ENCODE measurements around the gene ITGB6. TPM values are rescaled to one million over a fixed set of nuclear protein-coding genes. Genes with fewer than 3 reads are reported as not detected.
"Not testable (repeated sequence)": the region's sequence is repeated elsewhere in the genome, so short reads cannot be mapped to it uniquely, and the experiment has no call there.

The ITGB6 gene
- total and polyA plus RNA-seq, 5 experiments from 2014 or later = not detected

DNA sequence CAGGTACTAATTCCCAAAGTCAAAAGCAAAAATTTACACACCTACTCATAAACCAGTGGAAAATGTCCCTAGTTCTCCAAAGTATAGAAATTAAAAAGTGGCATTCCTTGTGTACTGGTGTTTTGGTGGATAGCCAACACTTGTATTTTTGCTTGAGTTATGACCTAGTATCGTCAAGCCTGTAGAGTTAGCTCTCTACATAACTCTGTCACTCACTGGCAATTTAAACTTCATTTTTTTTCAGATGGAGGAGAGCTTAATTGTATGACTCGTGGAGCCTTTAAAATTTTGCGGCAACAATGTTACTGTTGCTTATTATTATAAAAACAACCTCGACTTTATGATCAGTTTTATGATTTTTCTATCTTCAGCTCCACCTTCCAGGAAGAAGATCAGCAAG, 58.7 kb downstream of the ITGB6 start:
- Mint-ChIP-seq H3K9me3 (no peaks in the 10 kb centered on the region), H3K27ac (no peak overlapping the region), H3K4me1 (no peaks in the 10 kb centered on the region), H3K27me3 (peaks cover 0 to 8% (median 6%) of the 10 kb centered on the region in 5 donors), H3K4me3 (no peak overlapping the region), H3K36me3 (no peaks in the 10 kb centered on the region)
- ATAC-seq = no peak
- POLR2A ChIA-PET = no interaction called here
- DNase-seq = no peak

DNA sequence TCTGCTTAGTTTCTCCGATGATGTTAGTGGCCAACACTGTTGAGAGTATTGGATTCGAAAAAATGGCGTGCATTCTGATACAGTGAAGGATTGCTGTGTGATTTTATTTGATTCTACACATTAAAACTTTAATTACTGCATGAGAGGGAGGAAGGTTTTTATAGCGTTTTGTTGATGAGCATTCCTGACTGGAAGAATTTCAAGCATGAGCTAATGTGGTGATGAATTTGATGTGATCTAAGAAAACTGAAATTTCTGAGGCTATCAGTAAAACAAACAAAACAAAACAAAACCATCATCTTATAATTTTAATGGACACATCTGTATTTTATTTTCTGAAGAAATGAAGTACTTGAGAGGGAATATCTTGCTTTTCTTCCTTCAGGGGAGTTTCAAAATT, 59.6 kb downstream of the ITGB6 start:
- Mint-ChIP-seq H3K4me1 (no peaks in the 10 kb centered on the region), H3K27ac (no peak overlapping the region), H3K36me3 (no peaks in the 10 kb centered on the region), H3K9me3 (peaks cover 0 to 2% (median 0%) of the 10 kb centered on the region in 9 donors), H3K27me3 (peaks cover 0 to 5% (median 3%) of the 10 kb centered on the region in 5 donors), H3K4me3 (no peak overlapping the region)
- no peak for DNase-seq
- POLR2A ChIA-PET = interaction anchor here (0.7 kb wide), 1 partner anchor 46 kb away, joined by 3 read pairs; no protein-coding TSS in a partner anchor
- ATAC-seq = no peak

DNA sequence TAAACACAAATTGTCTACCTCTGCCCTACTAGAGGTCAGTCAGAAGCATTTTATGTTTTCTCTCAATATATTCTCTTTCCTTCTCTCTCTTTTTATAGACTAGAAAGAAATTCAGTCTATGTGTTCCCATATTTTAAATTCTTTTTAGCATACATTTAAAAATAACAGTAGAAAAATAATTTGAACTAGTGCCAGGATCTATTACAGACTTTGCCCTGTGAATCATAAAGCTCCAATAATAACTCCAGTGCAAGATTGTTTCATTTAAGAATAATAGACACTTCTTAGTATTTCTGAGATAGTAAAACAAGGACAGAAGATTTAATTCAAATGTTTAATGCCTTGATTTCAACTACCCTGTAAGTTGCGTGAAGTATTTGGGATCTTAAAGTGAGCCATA, 60.1 kb downstream of the ITGB6 start:
- Mint-ChIP-seq H3K4me1 (no peaks in the 10 kb centered on the region), H3K27me3 (peaks cover 0 to 5% (median 3%) of the 10 kb centered on the region in 5 donors), H3K27ac (no peak overlapping the region), H3K4me3 (no peak overlapping the region), H3K9me3 (peaks cover 0 to 2% (median 0%) of the 10 kb centered on the region in 9 donors), H3K36me3 (no peaks in the 10 kb centered on the region)
- no peak for ATAC-seq
- DNase-seq = no peak
- POLR2A ChIA-PET = no interaction called here

DNA sequence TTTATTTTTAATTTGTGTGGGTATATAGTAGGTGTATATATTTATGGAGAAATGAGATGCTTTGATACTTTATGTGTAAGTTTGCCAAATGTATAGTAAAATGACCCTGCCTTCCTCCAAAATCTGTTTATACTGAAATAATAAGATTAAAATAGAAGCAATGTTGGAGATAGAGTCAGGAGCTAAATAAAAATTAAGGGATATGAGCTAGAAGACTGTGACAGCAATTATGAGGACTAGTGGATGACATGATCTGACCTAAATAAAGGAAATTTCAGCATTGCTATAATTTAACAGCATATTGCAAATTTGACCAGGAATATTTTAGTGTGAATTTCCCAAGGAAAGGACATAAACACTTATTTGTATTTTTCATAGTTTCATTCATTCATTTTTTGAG, 60.7 kb downstream of the ITGB6 start:
- H3K27me3 Mint-ChIP-seq = peaks cover 0 to 5% (median 3%) of the 10 kb centered on the region in 5 donors
- peaks cover 0 to 2% (median 0%) of the 10 kb centered on the region in 9 donors for H3K9me3 Mint-ChIP-seq
- H3K36me3 Mint-ChIP-seq = no peaks in the 10 kb centered on the region
- no peak for ATAC-seq
- no peaks in the 10 kb centered on the region for H3K4me1 Mint-ChIP-seq
- H3K27ac Mint-ChIP-seq = no peak overlapping the region
- POLR2A ChIA-PET = no interaction called here
- H3K4me3 Mint-ChIP-seq = no peak overlapping the region
- DNase-seq = no peak

DNA sequence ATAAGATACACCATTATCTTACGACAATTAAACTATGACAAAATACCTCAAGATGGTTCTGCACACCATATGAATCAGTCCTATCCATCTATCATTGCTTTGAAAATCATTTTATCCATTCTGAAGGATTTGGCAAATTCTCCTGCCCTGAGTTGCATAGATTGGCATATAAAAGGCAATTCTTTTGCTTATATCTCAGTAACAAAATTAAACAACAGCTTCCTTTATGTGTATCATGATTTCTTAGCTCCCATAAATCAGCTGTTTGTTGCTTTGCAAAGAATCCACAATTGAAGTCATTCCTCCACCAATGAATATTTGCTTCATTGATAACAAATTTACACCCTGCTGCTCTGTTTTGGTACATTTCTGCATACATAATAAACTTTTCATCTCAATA, 61.7 kb downstream of the ITGB6 start:
- POLR2A ChIA-PET = no interaction called here
- H3K4me1 Mint-ChIP-seq = no peaks in the 10 kb centered on the region
- peaks cover 0 to 9% (median 3%) of the 10 kb centered on the region in 5 donors for H3K27me3 Mint-ChIP-seq

DNA sequence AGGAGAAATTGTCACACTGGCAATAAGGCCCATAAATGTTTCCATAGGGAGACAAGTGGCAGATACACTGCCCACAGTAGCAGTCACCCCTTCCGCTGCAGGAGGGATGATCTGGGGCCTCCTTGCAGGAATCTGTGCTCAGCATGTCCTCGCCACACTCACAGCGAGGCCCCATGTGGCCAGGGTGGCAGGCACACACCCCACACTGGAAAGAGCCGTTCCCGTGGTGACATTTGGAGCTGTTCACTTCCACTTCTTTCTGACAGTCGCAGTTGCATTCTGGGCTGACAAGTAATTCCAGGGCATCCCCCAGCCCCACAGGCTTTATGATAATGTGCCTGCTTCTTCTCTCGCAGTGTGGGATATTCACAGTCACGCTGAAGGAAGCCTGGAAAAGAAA, 62.6 kb downstream of the ITGB6 start:
- POLR2A ChIA-PET = no interaction called here
- Mint-ChIP-seq H3K36me3 (no peaks in the 10 kb centered on the region), H3K27ac (no peak overlapping the region), H3K9me3 (peaks cover 0 to 2% (median 0%) of the 10 kb centered on the region in 9 donors), H3K4me1 (no peaks in the 10 kb centered on the region), H3K4me3 (no peak overlapping the region), H3K27me3 (peaks cover 0 to 9% (median 3%) of the 10 kb centered on the region in 5 donors)
- DNase-seq (no peak), ATAC-seq (no peak)

More for the DNA sequence above, 61.7 kb downstream of the ITGB6 start:
- DNase-seq (no peak), ATAC-seq (no peak)
- H3K36me3 Mint-ChIP-seq = no peaks in the 10 kb centered on the region
- peaks cover 0 to 2% (median 0%) of the 10 kb centered on the region in 9 donors for H3K9me3 Mint-ChIP-seq
- no peak overlapping the region for H3K4me3 Mint-ChIP-seq
- H3K27ac Mint-ChIP-seq = no peak overlapping the region

DNA sequence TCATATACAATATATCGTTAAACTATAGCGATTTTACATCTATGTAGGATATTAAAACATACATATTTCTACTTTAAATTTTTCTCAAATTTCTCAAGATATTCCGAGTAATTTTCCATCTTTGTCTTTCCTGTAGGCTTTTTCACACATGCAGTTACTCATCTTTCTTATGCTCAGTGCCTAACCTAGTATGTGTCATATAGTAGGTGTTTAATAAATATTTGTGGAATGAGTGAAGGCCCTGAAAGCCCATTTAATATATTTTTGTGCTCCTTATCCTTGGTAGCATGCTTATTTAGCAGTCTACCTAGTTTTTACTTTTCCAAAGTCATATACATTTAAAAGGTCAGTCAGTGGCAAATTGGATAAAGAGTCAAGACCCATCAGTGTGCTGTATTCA, 67.3 kb downstream of the ITGB6 start:
- Mint-ChIP-seq H3K4me3 (no peak overlapping the region), H3K9me3 (peaks cover 0 to 2% (median 0%) of the 10 kb centered on the region in 9 donors), H3K36me3 (peaks cover 0 to 3% (median 0%) of the 10 kb centered on the region in 3 donors), H3K27ac (no peak overlapping the region), H3K4me1 (no peaks in the 10 kb centered on the region), H3K27me3 (peaks cover 2 to 16% (median 7%) of the 10 kb centered on the region in 5 donors)
- POLR2A ChIA-PET = no interaction called here
- DNase-seq (no peak), ATAC-seq (no peak)

DNA sequence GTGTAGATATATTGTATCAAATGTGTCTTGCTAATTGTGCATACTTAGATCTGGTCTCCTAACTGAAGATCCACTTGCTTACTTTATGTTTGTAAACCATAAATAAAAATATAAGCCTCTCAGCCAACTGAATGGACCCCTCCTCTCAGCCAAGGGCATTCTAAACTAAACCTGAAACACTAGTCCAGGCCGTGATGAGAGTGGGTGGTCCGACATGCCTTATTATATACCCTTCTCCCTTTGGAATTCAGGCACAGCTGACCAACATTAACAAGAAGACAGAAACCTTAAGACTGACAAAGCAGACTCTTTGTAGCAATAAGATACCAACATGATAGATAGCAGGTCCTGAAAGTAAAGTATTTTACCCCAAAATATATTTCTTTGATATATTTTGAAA, 73.3 kb downstream of the ITGB6 start:
- no peak overlapping the region for H3K4me3 Mint-ChIP-seq
- ATAC-seq (no peak), DNase-seq (no peak)
- H3K27ac Mint-ChIP-seq = no peak overlapping the region
- H3K9me3 Mint-ChIP-seq = no peaks in the 10 kb centered on the region
- H3K36me3 Mint-ChIP-seq = peaks cover 0 to 3% (median 0%) of the 10 kb centered on the region in 3 donors
- H3K4me1 Mint-ChIP-seq = no peaks in the 10 kb centered on the region
- peaks cover 5 to 19% (median 6%) of the 10 kb centered on the region in 5 donors for H3K27me3 Mint-ChIP-seq
- POLR2A ChIA-PET = no interaction called here

DNA sequence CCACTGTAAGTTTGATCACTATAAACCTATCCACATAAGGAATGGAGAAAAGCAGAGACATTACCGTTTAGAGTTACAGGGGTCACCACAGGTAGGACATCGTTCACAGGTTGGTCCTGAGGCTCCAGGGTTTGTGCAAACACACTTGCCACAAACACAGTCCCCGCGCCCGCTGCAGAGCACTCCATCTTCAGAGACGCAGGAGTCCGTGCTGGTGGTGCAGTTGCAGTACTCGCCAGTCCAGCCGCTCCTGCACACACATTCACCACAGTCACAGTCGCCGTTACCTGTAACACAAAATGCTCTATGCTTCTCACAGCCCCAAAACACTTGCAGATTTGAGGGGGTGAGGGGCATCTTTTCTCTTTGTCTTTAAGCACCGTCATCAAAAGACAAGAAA, 73.8 kb downstream of the ITGB6 start:
- no peak overlapping the region for H3K4me3 Mint-ChIP-seq
- DNase-seq (no peak), ATAC-seq (no peak)
- peaks cover 0 to 3% (median 0%) of the 10 kb centered on the region in 3 donors for H3K36me3 Mint-ChIP-seq
- H3K9me3 Mint-ChIP-seq = no peaks in the 10 kb centered on the region
- no peaks in the 10 kb centered on the region for H3K4me1 Mint-ChIP-seq
- POLR2A ChIA-PET = no interaction called here
- H3K27me3 Mint-ChIP-seq = peaks cover 5 to 19% (median 6%) of the 10 kb centered on the region in 5 donors
- H3K27ac Mint-ChIP-seq = no peak overlapping the region

DNA sequence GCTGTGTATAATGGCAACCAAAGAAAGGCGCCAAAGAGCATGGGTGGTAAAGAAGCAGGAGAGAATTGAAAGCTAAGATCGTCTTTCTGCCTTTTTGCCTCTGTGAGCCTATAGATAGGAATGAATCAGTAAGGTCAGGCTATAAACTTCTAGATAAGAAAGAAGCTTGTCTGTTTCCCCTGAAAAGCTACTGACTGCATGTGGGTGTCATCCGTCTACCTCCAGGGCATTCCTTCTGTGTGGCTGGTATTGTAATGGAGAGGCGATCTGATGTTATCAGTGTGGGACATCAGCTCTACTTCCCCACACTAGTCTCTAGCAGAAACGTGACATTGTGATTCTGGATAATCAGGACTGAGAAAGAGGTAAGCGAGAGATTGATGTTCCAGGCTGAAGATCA, 74.2 kb downstream of the ITGB6 start:
- H3K4me3 Mint-ChIP-seq = no peak overlapping the region
- DNase-seq = no peak
- no peak for ATAC-seq
- H3K27me3 Mint-ChIP-seq = peaks cover under 1 to 19% (median 3%) of the 10 kb centered on the region in 5 donors
- POLR2A ChIA-PET = no interaction called here
- H3K9me3 Mint-ChIP-seq = no peaks in the 10 kb centered on the region
- H3K4me1 Mint-ChIP-seq = no peaks in the 10 kb centered on the region
- no peak overlapping the region for H3K27ac Mint-ChIP-seq
- H3K36me3 Mint-ChIP-seq = peaks cover 0 to 3% (median 0%) of the 10 kb centered on the region in 3 donors

DNA sequence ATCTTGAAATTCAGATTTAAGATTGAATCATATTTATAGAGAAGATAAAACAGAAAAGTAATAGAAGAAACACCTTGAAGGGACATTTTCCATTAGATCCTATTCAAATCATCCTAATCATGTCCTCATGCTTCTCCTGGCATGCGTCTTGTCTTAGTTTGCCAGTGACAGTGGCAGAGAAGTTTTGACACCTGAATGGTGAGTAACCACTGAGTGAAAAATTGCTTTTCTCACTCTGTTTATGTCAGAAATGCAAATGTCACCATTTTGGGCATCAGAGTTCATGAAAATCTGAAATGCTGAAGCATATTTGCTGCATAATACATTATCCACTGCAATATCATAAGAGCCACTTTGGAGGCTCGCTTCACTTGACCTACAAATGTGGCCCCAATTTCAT, 74.7 kb downstream of the ITGB6 start:
- Mint-ChIP-seq H3K27me3 (peaks cover 0 to 19% (median 3%) of the 10 kb centered on the region in 5 donors), H3K4me3 (no peak overlapping the region), H3K9me3 (no peaks in the 10 kb centered on the region), H3K36me3 (peaks cover 0 to 3% (median 0%) of the 10 kb centered on the region in 3 donors), H3K27ac (no peak overlapping the region), H3K4me1 (no peaks in the 10 kb centered on the region)
- no peak for ATAC-seq
- DNase-seq = no peak
- POLR2A ChIA-PET = no interaction called here

DNA sequence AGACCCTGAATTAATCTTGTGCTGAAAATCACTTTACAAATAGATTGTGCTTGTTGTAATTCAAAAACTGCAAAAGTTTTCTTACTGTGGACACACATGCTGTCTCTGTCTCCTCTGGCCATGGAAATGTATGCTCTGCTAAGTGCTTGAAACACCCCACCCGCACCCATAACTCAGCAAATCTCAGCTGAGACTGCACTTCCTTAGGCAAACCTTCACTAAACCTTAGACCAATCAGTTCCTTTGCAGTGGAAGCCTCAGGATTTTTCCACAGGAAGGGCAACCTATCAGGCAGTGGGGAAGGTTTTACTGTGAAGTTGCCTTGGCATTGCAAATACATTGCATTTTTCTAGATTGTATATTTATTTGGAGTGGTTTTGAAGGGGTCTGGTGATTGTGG, 75.5 kb downstream of the ITGB6 start:
- POLR2A ChIA-PET = no interaction called here
- ATAC-seq = no peak
- H3K4me3 Mint-ChIP-seq = no peak overlapping the region

DNA sequence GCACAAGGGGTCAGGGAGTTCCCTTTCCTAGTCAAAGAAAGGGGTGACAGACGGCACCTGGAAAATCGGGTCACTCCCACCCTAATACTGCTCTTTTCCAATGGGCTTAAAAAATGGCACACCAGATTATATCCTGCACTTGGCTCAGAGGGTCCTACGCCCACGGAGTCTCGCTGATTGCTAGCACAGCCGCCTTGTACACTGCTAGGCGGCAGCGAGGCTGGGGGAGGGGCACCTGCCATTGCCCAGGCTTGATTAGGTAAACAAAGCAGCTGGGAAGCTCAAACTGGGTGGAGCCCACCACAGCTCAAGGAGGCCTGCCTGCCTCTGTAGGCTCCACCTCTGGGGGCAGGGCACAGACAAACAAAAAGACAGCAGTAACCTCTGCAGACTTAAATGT, 85.4 kb downstream of the ITGB6 start:
- not testable (repeated sequence) for DNase-seq

More for the DNA sequence above, 75.5 kb downstream of the ITGB6 start:
- Mint-ChIP-seq H3K4me1 (no peaks in the 10 kb centered on the region), H3K27ac (no peak overlapping the region), H3K36me3 (peaks cover 0 to 3% (median 0%) of the 10 kb centered on the region in 3 donors), H3K9me3 (peaks cover 0 to 2% (median 0%) of the 10 kb centered on the region in 9 donors), H3K27me3 (peaks cover 0 to 19% (median 3%) of the 10 kb centered on the region in 5 donors)
- no peak for DNase-seq

DNA sequence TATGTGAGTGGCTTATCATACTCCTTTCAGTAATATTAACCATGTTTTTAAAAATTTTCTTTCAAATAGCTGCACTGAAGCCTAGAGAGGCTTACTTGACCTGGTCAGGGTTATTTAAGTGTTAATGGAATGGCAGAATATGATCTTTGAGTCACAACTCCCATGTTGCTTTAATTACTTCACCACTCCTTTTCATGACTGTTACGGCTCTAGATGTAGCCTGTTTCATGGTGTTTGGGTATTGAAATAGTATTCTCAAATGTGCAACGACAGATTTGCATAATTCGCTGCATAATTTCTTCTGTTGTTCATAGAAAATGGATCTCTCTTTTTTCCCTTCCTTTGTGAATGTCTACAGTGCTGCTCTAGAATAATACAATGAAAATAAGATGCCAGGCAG, 86.1 kb downstream of the ITGB6 start:
- DNase-seq = no peak
- H3K27ac Mint-ChIP-seq = no peak overlapping the region
- peaks cover 0 to 11% (median 7%) of the 10 kb centered on the region in 5 donors for H3K27me3 Mint-ChIP-seq
- H3K36me3 Mint-ChIP-seq = peaks cover 0 to 5% (median 0%) of the 10 kb centered on the region in 3 donors
- no peaks in the 10 kb centered on the region for H3K4me1 Mint-ChIP-seq
- peaks cover 0 to 2% (median 0%) of the 10 kb centered on the region in 9 donors for H3K9me3 Mint-ChIP-seq
- ATAC-seq = no peak
- no peak overlapping the region for H3K4me3 Mint-ChIP-seq
- POLR2A ChIA-PET = no interaction called here

More for the DNA sequence above, 85.4 kb downstream of the ITGB6 start:
- H3K9me3 Mint-ChIP-seq, H3K27ac Mint-ChIP-seq, H3K4me1 Mint-ChIP-seq, H3K36me3 Mint-ChIP-seq, POLR2A ChIA-PET, H3K4me3 Mint-ChIP-seq, ATAC-seq: not testable (repeated sequence)
- peaks cover 0 to 11% (median 6%) of the 10 kb centered on the region in 5 donors for H3K27me3 Mint-ChIP-seq

Data from naive thymus-derived CD8-positive, alpha-beta T cell (primary cell).